Measurements from ENCODE around the gene HOMEZ. TPM values are rescaled to one million over a fixed set of nuclear protein-coding genes. Genes with fewer than 3 reads are reported as not detected.

The HOMEZ gene
- total RNA-seq, 1 donor from 2014 or later: 11.0 TPM

DNA sequence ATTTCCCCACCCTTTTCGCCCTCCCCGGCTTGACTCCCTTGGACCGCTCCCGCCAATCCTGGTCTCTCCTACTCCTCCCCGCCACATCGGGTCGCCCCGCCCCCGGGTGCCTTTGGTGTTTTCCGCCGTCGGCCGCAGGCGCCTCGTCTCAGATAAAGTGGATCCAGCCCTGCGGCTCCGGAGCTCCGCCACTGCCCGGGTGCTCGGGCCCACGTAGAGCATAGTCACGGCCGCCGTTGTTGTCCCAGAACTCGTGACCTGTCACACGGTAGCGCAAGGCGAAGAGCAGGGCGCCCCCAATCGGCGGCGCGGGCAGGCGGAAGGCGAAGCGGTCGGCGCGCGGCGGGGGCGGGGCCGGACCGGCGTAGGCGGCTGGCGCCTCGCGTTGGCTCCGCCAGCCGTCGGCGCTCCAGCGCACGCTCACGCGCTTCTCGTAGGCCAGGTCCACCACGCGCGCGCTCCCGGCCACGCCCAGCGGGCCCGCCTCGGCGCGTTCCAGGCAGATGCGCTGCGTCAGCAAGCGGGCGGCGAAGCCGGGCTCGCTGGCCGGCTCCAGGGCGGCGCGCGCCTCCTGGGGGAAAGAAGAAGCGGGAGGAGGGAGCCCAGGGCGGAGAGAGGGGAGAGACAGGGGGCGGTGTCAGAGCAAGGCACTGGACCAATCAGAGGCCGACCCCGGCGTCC is 15.5 kb upstream of the HOMEZ start:
- H3K9me3 ChIP-seq: no peaks in the 10 kb centered on the region
- peak; percentile 92 for ATAC-seq
- DNase-seq: peak; percentile 100
- H3K27me3 ChIP-seq: no peaks in the 10 kb centered on the region
- peaks cover 18% of the 10 kb centered on the region for H3K36me3 ChIP-seq
- H3K4me3 ChIP-seq: peak overlapping the region; percentile 66
- H3K4me1 ChIP-seq: peaks cover 31% of the 10 kb centered on the region
- TF ChIP-seq, protein P1, sequence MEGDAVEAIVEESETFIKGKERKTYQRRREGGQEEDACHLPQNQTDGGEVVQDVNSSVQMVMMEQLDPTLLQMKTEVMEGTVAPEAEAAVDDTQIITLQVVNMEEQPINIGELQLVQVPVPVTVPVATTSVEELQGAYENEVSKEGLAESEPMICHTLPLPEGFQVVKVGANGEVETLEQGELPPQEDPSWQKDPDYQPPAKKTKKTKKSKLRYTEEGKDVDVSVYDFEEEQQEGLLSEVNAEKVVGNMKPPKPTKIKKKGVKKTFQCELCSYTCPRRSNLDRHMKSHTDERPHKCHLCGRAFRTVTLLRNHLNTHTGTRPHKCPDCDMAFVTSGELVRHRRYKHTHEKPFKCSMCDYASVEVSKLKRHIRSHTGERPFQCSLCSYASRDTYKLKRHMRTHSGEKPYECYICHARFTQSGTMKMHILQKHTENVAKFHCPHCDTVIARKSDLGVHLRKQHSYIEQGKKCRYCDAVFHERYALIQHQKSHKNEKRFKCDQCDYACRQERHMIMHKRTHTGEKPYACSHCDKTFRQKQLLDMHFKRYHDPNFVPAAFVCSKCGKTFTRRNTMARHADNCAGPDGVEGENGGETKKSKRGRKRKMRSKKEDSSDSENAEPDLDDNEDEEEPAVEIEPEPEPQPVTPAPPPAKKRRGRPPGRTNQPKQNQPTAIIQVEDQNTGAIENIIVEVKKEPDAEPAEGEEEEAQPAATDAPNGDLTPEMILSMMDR (IDR thresholded peaks at IDR 0.05): peak; percentile 65
- H3K27ac ChIP-seq: peak overlapping the region; percentile 97
- intact Hi-C loops (cut with DNase I): no loop called here

DNA sequence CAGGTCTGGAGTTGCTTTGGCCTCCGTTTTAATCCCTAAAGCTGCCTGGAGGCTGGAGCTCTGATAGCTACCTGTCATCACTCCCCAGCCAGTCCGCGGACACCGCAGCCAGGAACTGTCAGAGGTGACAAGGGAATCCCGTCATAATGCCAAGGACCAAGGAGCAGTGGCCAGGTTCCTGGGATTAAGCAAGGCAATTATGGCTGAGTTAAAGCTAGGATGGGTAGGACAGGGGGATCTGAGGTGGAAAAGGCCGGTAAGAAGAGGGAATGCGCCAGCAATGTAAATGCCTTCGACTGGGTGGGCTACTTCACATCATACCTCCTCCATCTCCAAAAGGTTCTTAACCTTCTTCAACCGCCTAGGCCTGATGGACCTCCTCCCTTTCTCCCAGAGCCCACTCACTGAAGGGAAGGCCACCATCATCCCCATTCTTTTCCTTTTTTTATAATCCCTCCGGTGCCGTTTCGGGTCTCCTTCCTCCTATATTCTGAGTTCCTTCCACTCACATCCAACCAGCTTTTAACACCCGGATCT is 14.8 kb upstream of the HOMEZ start:
- Histone ChIP-seq H3K36me3 (peaks cover 18% of the 10 kb centered on the region), H3K4me3 (peak overlapping the region; percentile 58), H3K4me1 (peaks cover 25% of the 10 kb centered on the region), H3K27me3 (no peaks in the 10 kb centered on the region), H3K9me3 (no peaks in the 10 kb centered on the region), H3K27ac (peak overlapping the region; percentile 97)
- DNase-seq (no peak), ATAC-seq (no peak)
- TF ChIP-seq, protein P1 (IDR thresholded peaks at IDR 0.05): no peak
- intact Hi-C loops (cut with DNase I): no loop called here

DNA sequence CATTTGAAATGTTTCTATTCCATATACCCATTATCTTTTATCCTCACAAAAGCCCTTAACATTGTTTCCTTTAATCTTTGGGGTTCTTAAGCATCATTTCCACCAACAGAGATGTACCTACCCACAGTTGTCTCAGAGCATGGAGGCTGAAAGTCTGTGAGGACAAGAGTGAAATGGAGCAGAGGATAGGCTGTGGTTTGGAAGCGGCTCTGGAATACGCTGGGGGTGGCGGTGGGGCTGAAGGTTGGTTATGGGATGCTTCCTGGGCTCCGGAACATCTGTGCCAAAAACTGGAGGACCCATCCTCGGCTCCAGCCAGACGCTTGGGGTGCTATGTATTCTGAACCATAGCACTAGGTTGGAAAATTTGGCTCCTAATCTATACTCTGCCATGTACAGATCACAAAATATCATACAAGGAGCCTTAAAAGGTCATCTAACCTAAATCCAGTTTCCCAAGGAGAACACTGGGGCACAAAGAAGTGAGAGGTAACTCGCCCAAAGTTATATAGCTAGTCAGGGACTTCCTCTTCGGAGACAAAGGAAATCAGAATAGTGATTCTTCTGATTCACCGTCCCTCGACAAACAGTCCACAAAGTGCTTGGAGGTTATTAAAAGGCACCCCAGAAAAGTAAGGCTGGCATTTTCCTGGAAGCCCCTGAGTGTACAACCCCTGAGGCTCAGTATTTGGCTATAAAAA is 14.2 kb upstream of the HOMEZ start:
- TF ChIP-seq, protein P1 (IDR thresholded peaks at IDR 0.05): no peak
- H3K36me3 ChIP-seq: peaks cover 18% of the 10 kb centered on the region
- DNase-seq: no peak
- intact Hi-C loops (cut with DNase I): no loop called here
- peaks cover 19% of the 10 kb centered on the region for H3K4me1 ChIP-seq
- no peaks in the 10 kb centered on the region for H3K9me3 ChIP-seq
- H3K4me3 ChIP-seq: peak overlapping the region; percentile 58
- no peaks in the 10 kb centered on the region for H3K27me3 ChIP-seq
- ATAC-seq: no peak
- H3K27ac ChIP-seq: peak overlapping the region; percentile 97

DNA sequence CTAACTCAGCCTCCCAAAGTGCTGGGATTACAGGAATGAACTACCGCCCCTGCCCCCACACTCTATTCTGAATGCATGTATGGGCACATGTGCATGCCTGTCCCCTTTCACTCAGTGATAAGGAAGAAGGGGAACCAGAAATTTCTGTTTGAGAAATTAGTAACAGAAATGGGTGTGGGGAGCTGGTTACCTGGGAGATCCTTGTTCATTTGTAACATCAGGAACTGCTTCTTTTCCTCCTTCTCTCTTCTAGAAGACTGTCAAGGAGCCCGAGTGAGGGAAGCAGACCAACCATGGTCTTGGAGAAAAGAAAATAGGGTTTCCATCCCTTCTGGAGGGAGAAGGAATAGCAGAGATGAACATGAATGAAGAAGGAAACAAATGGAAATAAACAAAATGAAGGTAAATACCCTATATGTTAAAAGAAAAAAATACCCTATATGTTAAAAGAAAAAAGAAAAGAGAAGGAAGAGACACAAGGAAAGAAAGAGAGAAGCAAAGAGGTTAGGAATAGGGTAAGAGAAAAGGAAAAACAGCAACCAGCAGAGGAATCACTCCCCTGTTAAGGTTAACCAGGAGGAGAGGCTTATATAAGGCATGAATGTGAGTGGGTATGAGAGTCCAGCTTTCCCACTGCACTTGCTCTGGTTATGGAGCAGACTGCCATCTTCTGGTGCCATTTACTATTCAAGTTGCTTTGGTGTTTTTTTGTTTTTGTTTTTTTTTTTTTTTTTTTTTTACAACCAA is 13.5 kb upstream of the HOMEZ start:
- peaks cover 25% of the 10 kb centered on the region for H3K4me1 ChIP-seq
- TF ChIP-seq, protein P1 (IDR thresholded peaks at IDR 0.05): peak; percentile 29
- DNase-seq: no peak
- H3K36me3 ChIP-seq: peaks cover 18% of the 10 kb centered on the region
- intact Hi-C loops (cut with DNase I): no loop called here
- no peak overlapping the region for H3K27ac ChIP-seq
- no peaks in the 10 kb centered on the region for H3K27me3 ChIP-seq
- H3K4me3 ChIP-seq: peak overlapping the region; percentile 58
- no peak for ATAC-seq
- no peaks in the 10 kb centered on the region for H3K9me3 ChIP-seq

DNA sequence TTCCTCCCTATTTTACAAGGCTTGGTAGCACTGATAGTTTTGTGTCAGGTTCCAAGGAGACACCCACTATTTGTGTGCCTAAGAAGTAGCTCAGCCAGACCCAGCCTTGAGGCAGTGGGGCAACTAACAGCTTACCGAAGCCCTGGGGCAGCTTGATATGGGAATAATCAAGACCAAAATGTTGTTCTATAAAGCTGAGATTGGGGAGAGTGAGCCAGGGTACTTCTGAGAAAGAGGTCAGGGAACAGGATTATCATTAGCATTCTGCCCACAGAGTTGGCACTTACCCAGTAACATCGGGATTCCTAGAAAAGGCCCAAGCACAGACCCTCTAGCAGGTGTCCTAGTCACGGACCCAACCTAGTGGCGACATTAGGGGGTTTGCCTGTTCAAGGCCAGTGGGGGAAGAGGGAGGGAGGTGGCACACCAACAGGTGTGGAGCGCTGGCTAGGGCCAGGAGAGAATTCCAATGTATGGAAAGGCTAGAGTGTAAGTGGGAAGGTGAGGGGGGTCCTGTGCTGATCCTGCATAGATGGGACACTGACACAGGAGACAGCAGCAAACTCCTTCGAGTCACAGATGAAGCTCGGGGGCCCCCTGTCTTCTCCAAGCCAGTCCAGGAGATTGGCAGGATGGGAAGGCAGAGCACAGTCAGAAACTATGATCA is 11.8 kb upstream of the HOMEZ start:
- TF ChIP-seq, protein P1 (IDR thresholded peaks at IDR 0.05): no peak
- intact Hi-C loops (cut with DNase I): no loop called here
- peaks cover 18% of the 10 kb centered on the region for H3K36me3 ChIP-seq
- no peaks in the 10 kb centered on the region for H3K9me3 ChIP-seq
- DNase-seq (no peak), ATAC-seq (no peak)
- no peaks in the 10 kb centered on the region for H3K27me3 ChIP-seq
- no peak overlapping the region for H3K4me3 ChIP-seq
- H3K4me1 ChIP-seq: peaks cover 21% of the 10 kb centered on the region
- H3K27ac ChIP-seq: no peak overlapping the region
